Posterior vena cava (tissue), 2 donors: ENCODE data around the gene ST6GALNAC1. TPM values are rescaled to one million over a fixed set of nuclear protein-coding genes. Genes with fewer than 3 reads are reported as not detected.
A peak's percentile ranks its signal among the peaks of the same experiment; 100 is the strongest.

Experiments used
- DNase-seq: peaks from one replicate; pipeline ENCODE4 v3.0.0-alpha.2; 2020; ENCODE audit warnings: low spot score
- intact Hi-C, 2 donors: fragments of 100-400 bp; cut with DNase I; formaldehyde crosslinking; loops; one replicate each; pipeline versions ENCODE4 v1.14.1 to v1.14.2; 2022 to 2023
- total RNA-seq, 2 donors: library from RNA; stranded (reverse); fragmentation: NEBNext Ultra II Directional; extraction: Animal tissue kit (Norgen Biotek cat#: 25700); gene quantifications; one replicate each; pipeline ENCODE4 v1.2.1, GENCODE V29; 2021
- donor health status: DM: yes; HTN: yes; CAD: no.
- donor health status: DM: yes; HTN: yes; CAD: no.

Gene ST6GALNAC1
- total RNA-seq, 2 donors from 2014 or later = 2.0 to 2.3 TPM

- peak; percentile 23 for DNase-seq
- intact Hi-C loops = no loop called here
Observed at GRCh38 chr17:76593384-76593826, 50.2 kb downstream of the ST6GALNAC1 start.

GRCh38 chr17:76588182-76588581 lies 55.4 kb downstream of the ST6GALNAC1 start:
- intact Hi-C loops = no loop called here
- DNase-seq = peak; percentile 20

GRCh38 chr17:76586741-76587487 lies 56.6 kb downstream of the ST6GALNAC1 start:
- intact Hi-C loops = no loop called here
- DNase-seq = peak; percentile 60

GRCh38 chr17:76585649-76586593 lies 57.6 kb downstream of the ST6GALNAC1 start, which contains the start of gene ST6GALNAC2:
Gene ST6GALNAC2 (minus strand): TSS chr17:76585860. CDS start chr17:76585808, 52 bp downstream.
- DNase-seq = peak; percentile 87
- intact Hi-C loops = no loop called here

- peak; percentile 80 for DNase-seq
- intact Hi-C loops = no loop called here
Observed at GRCh38 chr17:76585033-76585648, 58.4 kb downstream of the ST6GALNAC1 start.

- intact Hi-C loops = no loop called here
Observed at GRCh38 chr17:76584427-76585032, 59.0 kb downstream of the ST6GALNAC1 start.

GRCh38 chr17:76582660-76583059 lies 60.9 kb downstream of the ST6GALNAC1 start:
- intact Hi-C loops = no loop called here
- peak; percentile 14 for DNase-seq

More at GRCh38 chr17:76584427-76585032, 59.0 kb downstream of the ST6GALNAC1 start:
- DNase-seq = peak; percentile 44

GRCh38 chr17:76581515-76581914 lies 62.0 kb downstream of the ST6GALNAC1 start:
- peak; percentile 43 for DNase-seq
- intact Hi-C loops = no loop called here

GRCh38 chr17:76579281-76579680 lies 64.3 kb downstream of the ST6GALNAC1 start:
- DNase-seq = no peak
- intact Hi-C loops = no loop called here

GRCh38 chr17:76578376-76578775 lies 65.2 kb downstream of the ST6GALNAC1 start:
- intact Hi-C loops = no loop called here
- DNase-seq = no peak

GRCh38 chr17:76577876-76578275 lies 65.7 kb downstream of the ST6GALNAC1 start:
- intact Hi-C loops = no loop called here
- no peak for DNase-seq

GRCh38 chr17:76576189-76576588 lies 67.4 kb downstream of the ST6GALNAC1 start:
- DNase-seq = no peak
- intact Hi-C loops = no loop called here

GRCh38 chr17:76575570-76575969 lies 68.0 kb downstream of the ST6GALNAC1 start:
- intact Hi-C loops = no loop called here
- no peak for DNase-seq

Other genes starting within 250 kb of the ST6GALNAC1 start
- 10 to 100 TPM; 17.2 to 17.9 TPM for gene UBE2O, start 190.6 kb downstream of the ST6GALNAC1 start, total RNA-seq
- gene AANAT, start 176.2 kb downstream of the ST6GALNAC1 start, total RNA-seq = not detected
- gene RHBDF2, start 142.3 kb downstream of the ST6GALNAC1 start, total RNA-seq = 10 to 100 TPM; 26.7 to 31.4 TPM
- 10 to 100 TPM; 16.3 to 24.5 TPM for gene CYGB, start 106.0 kb downstream of the ST6GALNAC1 start, total RNA-seq
- 1 to 10 TPM; 1.6 to 4.7 TPM for gene PRCD, start 103.7 kb downstream of the ST6GALNAC1 start, total RNA-seq
- 1 to 10 TPM; 3.0 to 3.1 TPM for gene ST6GALNAC2, start 57.9 kb downstream of the ST6GALNAC1 start, total RNA-seq
- gene MXRA7, start 67.2 kb upstream of the ST6GALNAC1 start, total RNA-seq = 100 to 1,000 TPM; 343 to 428 TPM
- 10 to 100 TPM; 32.1 to 43.0 TPM for gene JMJD6, start 82.8 kb upstream of the ST6GALNAC1 start, total RNA-seq
- 10 to 100 TPM; 23.3 to 25.6 TPM for gene METTL23, start 83.1 kb upstream of the ST6GALNAC1 start, total RNA-seq
- 100 to 1,000 TPM; 120 to 133 TPM for gene SRSF2, start 93.6 kb upstream of the ST6GALNAC1 start, total RNA-seq
- 10 to 100 TPM; 20.7 to 24.0 TPM for gene MFSD11, start 94.4 kb upstream of the ST6GALNAC1 start, total RNA-seq
- under 1 TPM; 0.19 to 0.88 TPM for gene MGAT5B, start 224.6 kb upstream of the ST6GALNAC1 start, total RNA-seq